IPS-20b (cell line): ENCODE data around the gene TM9SF4.
A peak's percentile ranks its signal among the peaks of the same experiment; 100 is the strongest.
"Not testable (repeated sequence)": the region's sequence is repeated elsewhere in the genome, so short reads cannot be mapped to it uniquely, and the experiment has no call there.

Experiments used
- H3K27ac ChIP-seq: one replicate; pipeline ENCODE4 v1.5.1; 2013; ENCODE audit warnings: low read length
- H3K27me3 ChIP-seq: 2 replicates; pipeline ENCODE4 v1.6.1; 2013; ENCODE audit warnings: mild to moderate bottlenecking, low read length, inconsistent platforms; ENCODE audit not compliant: insufficient read depth
- H3K36me3 ChIP-seq: 2 replicates; pipeline ENCODE4 v1.6.1; 2013; ENCODE audit warnings: low read depth, mild to moderate bottlenecking, inconsistent platforms, low read length, moderate library complexity; ENCODE audit not compliant: insufficient read depth
- H3K4me1 ChIP-seq: 2 replicates; pipeline ENCODE4 v1.6.1; 2013; ENCODE audit warnings: mild to moderate bottlenecking, control low read depth, inconsistent platforms, low read length, moderate library complexity; ENCODE audit not compliant: insufficient read depth
- H3K4me3 ChIP-seq: 2 replicates; pipeline ENCODE4 v1.5.1; 2013; ENCODE audit warnings: mild to moderate bottlenecking, low read length, inconsistent platforms
- H3K9ac ChIP-seq: 2 replicates; pipeline ENCODE4 v1.6.1; 2013; ENCODE audit warnings: low read depth, mild to moderate bottlenecking, inconsistent platforms, low read length, moderate library complexity
- H3K9me3 ChIP-seq: 2 replicates; pipeline ENCODE4 v1.6.1; 2013; ENCODE audit warnings: mild to moderate bottlenecking, low read depth, low read length, inconsistent platforms; ENCODE audit not compliant: insufficient read depth

The TM9SF4 gene

DNA sequence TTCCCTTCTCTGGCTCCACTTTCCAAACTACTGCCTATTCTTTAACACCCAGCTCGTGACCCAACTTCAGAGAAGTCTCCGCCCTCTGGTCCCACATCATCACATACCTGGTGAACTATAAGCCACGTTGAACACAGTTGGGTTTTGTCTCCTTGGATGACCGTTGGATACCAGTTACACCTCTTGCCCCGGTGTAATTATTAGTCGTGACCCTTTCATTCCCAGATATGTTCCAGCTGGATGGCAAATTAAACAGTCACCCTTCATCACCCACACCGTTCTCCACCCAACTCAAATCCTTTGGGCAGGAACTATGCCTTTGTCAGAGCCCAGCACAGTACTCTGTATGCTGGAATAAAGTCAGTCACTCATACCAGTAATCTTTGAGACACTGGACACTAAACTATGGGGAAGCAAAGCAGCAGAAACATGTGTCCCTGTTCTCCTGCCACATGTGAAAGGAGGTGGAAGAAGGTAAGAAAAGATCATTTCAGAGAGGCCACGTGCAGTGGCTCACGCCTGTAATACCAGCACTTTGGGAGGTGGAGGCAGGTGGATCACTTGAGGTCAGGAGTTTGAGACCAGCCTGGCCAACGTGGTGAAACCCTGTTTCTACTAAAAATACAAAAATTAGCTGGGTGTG lies 75.6 kb downstream of the TM9SF4 start:
- no peaks in the 10 kb centered on the region for H3K27me3 ChIP-seq
- H3K4me3 ChIP-seq = no peak overlapping the region
- H3K4me1 ChIP-seq = peaks cover 4% of the 10 kb centered on the region; the same call in 1 of the 2 replicates
- H3K27ac ChIP-seq = no peak overlapping the region
- no peaks in the 10 kb centered on the region for H3K9me3 ChIP-seq
- no peaks in the 10 kb centered on the region for H3K36me3 ChIP-seq
- no peak overlapping the region for H3K9ac ChIP-seq

DNA sequence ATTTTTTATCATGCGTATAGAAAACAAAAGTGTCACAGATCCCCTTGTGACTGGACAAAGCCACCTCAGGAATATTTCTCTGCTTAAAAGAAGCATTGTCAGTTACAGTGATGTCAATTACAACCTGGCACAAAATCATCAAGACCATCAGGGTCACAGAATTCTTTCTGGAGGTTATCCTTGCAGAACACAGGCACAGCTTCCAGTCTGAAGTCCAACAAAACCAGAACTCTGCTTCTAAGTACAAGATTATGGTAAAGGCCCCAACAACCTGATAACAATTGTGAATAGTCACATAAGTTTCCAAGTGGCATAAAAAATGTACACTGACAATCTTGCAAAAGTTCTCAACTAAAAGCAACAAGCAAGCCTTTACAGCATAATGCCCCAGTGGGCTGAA lies 77.0 kb downstream of the TM9SF4 start:
- no peak overlapping the region for H3K4me3 ChIP-seq
- no peaks in the 10 kb centered on the region for H3K27me3 ChIP-seq
- H3K4me1 ChIP-seq = peaks cover 4% of the 10 kb centered on the region; the same call in 1 of the 2 replicates
- no peak overlapping the region for H3K27ac ChIP-seq
- H3K9ac ChIP-seq = no peak overlapping the region
- no peaks in the 10 kb centered on the region for H3K9me3 ChIP-seq
- H3K36me3 ChIP-seq = peaks cover under 1% of the 10 kb centered on the region; the same call in 1 of the 2 replicates

DNA sequence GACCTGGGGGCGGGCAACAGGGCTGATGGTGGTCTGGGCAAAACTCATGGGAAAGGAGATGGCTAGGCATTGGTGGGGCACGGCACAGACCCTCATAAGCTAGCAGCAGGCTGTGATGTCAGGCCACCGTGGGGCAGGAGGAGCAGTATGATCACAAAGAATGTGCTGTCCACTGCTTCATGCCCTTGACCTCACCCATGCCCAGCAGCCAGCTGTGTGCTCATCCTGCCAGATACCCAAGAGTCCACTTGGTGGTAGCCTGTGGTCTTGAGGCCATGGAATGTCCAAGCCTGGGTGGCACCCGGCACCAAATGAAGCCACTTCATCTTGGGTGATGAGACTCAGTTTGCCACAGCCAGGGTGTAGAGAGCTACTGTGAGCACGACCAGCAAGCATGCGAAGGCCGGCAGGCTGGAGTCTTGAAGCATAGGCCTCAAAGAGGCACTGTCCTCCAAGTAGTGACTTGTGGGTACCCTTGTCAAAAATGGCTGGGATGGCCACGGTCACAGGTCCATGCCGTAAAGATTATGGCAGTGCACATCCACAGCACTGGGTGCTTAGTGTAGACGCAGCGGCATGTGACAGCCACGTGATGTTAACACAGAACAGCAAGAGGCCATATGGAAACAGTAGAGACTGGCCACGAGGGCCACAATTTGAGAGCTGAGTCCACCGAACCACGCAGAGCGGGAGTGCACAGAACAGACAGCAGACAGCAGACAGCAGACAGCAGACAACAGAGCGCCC lies 79.0 kb downstream of the TM9SF4 start:
- no peak overlapping the region for H3K27ac ChIP-seq
- peaks cover 4% of the 10 kb centered on the region; the same call in 1 of the 2 replicates for H3K4me1 ChIP-seq
- H3K4me3 ChIP-seq = peak overlapping the region; percentile 73; the same call in 1 of the 2 replicates
- H3K36me3 ChIP-seq = peaks cover 18% of the 10 kb centered on the region
- no peaks in the 10 kb centered on the region for H3K27me3 ChIP-seq
- H3K9ac ChIP-seq = no peak overlapping the region
- H3K9me3 ChIP-seq = no peaks in the 10 kb centered on the region

DNA sequence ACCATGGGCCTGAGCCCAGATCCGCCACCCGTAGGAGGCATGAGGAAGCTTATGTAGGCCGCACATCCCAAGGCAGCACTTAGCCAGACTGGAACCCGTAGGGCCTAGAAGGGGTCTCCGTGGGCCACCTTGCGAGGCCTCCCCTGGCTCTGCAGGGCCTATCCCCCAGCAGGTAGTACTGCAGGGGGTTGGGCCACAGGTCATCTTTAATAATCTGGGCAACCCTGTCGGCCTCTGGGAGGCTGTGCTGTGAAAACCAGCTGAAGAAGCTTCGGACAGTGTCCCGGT lies 79.6 kb downstream of the TM9SF4 start:
- Histone ChIP-seq H3K9me3 (no peaks in the 10 kb centered on the region), H3K4me1 (peaks cover 4% of the 10 kb centered on the region; the same call in 1 of the 2 replicates), H3K27me3 (no peaks in the 10 kb centered on the region), H3K4me3 (peak overlapping the region; percentile 73), H3K9ac (peak overlapping the region; percentile 83; the same call in 1 of the 2 replicates), H3K27ac (no peak overlapping the region), H3K36me3 (peaks cover 18% of the 10 kb centered on the region)

DNA sequence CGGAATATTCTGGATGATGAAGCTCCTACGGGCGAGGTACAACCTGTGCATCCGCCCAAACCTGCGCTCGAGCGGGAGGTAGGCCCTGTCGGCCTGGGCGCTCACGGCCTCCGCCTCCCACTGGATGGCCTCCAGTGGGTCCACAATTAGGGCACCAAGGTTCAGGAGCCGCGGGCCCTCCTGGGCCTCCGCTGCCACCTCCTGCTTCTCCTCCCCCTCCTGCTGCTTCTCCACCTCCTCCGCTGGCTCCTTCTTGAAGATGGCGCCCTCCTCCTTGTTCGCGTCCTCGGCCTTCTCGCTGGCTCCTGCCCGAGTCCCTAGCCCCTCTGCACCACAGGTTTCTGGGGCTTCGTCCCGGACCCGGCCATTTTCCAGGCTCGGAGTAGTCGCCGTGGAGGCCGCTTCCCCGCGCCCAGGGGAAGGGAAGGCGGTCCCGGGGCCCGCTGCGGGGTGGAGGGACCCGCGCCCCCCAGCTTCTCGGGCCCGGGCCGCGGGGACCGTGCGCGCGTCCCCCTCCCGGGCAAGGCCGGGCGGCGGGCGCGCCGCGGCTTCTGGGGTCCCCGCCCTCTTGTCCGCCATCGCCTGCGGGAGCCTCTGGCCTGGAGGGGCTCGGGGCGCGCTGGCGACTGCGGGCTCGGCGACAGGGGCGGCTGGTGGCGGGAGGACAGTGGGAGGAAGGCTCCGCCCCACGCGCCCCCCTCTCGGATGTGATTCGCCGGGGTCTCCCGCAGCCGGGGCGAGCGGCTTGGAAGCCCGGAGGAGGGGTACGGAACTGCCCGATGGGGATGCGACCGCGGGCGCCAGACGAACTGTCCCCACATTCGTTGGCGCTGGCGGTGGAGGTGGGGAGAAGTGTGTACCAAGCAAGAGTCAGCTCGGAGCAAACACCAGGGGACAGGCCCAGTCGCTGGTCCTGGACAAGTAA lies 80.4 kb downstream of the TM9SF4 start:
- peaks cover 4% of the 10 kb centered on the region; the same call in 1 of the 2 replicates for H3K4me1 ChIP-seq
- H3K27ac ChIP-seq = peak overlapping the region; percentile 60
- no peaks in the 10 kb centered on the region for H3K9me3 ChIP-seq
- no peaks in the 10 kb centered on the region for H3K27me3 ChIP-seq
- peak overlapping the region; percentile 73 for H3K4me3 ChIP-seq
- H3K9ac ChIP-seq = peak overlapping the region; percentile 83; the same call in 1 of the 2 replicates
- H3K36me3 ChIP-seq = peaks cover 27% of the 10 kb centered on the region

DNA sequence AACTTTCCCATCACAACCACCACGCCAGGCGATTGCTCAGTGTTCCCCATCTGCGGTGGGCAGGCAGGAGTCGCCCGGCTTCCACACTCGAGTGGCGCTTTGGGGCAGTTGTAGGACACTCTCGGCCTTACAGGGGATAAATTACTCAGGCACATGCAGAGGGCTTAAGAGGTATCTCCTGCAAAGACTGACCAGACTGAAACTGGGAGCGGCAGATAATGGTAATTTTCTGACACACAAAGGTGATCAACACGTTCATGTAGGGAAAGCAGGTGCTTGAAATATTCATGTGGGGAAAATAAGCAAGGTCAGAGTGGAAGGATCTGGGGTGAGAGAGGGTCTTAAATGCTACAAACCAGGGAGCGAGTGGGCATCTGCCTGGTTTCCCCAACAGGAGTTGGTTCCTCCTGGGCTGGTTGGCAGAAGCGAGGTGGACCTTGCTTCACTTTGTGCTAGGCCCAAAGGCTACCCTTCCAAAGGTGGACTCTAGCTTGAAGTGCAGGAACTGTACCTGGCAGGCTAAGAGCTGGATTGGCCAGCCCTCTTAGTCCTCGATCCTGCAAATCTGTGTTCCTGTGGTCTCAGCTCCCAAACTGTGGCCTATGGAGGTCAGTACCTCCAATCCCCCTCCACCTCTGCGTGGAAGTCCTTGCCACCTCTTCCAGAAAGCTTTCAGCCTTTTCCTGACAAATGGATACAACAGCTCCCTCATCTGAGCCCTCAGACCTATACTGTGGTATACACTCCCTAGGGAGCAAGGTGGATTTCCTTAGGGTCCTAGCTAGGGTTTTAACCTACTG lies 81.3 kb downstream of the TM9SF4 start:
- H3K9me3 ChIP-seq = no peaks in the 10 kb centered on the region
- no peaks in the 10 kb centered on the region for H3K27me3 ChIP-seq
- peaks cover 36% of the 10 kb centered on the region for H3K36me3 ChIP-seq
- no peak overlapping the region for H3K27ac ChIP-seq
- peaks cover 4% of the 10 kb centered on the region; the same call in 1 of the 2 replicates for H3K4me1 ChIP-seq
- H3K9ac ChIP-seq = peak overlapping the region; percentile 83; the same call in 1 of the 2 replicates
- peak overlapping the region; percentile 73 for H3K4me3 ChIP-seq

DNA sequence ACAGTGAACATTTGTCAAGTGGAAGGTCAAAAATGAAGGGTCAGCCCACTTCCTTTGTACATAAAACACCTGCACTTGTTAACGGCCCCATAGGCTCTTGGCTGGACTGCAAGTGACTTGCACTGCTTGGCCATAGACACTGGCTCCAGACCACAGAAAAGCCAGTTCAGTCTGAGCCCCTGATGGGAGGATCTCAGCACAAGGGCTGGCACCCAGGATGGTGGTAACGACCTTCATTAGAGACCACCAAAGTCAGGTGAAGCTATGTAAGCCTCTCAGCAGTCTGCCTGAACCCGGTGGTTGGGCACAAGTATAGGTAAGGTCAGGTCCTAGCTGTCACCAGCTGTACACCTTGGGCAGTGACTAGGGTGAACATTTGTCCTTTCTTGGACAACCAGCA lies 81.9 kb downstream of the TM9SF4 start:
- Histone ChIP-seq H3K4me3 (no peak overlapping the region), H3K36me3 (peaks cover 42% of the 10 kb centered on the region), H3K9me3 (no peaks in the 10 kb centered on the region), H3K9ac (no peak overlapping the region), H3K27me3 (no peaks in the 10 kb centered on the region), H3K27ac (no peak overlapping the region), H3K4me1 (peaks cover 4% of the 10 kb centered on the region; the same call in 1 of the 2 replicates)

DNA sequence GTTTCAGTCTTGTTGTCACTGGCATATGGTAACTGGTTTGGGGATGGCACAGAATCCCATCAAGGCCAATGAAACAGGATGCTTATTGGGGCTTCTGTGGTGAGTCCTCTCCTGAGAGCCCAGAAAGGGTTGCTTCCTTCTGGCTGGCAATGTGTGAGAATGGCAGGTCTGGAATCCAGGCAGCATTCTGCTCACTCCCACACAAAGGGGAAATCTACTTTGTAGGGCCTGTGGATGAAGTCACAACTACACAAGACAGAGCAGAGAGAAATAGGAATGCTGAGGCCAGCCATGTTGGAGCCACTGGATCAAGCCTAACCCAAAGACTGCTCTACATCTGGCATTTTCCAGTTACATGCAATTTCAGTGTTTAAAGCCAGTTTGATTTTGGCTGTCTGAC lies 82.4 kb downstream of the TM9SF4 start:
- H3K9me3 ChIP-seq = no peaks in the 10 kb centered on the region
- H3K4me1 ChIP-seq = peaks cover 4% of the 10 kb centered on the region; the same call in 1 of the 2 replicates
- H3K36me3 ChIP-seq = peaks cover 46% of the 10 kb centered on the region
- H3K27me3 ChIP-seq = no peaks in the 10 kb centered on the region
- H3K9ac ChIP-seq = no peak overlapping the region
- no peak overlapping the region for H3K4me3 ChIP-seq
- H3K27ac ChIP-seq = no peak overlapping the region

DNA sequence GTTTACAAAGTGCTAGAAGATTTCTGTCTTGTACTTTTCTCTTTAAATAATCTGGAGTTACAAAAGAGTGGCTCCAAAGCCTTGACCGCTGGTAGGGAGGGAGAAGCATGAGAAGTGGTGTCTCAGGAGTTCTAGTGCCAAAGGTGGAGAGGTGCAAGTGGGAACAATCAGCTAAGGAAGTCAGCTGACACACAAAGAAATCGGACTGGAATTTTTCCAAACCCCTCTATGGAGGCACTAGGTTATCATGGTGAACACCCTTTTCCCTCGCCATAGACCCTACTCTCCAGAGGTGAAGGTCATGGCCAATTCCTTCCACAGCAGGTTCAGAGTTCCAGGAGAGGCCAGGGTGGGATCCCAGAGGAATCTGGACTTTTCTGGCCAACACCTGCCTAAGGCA lies 83.2 kb downstream of the TM9SF4 start:
- H3K4me3 ChIP-seq = no peak overlapping the region
- H3K9ac ChIP-seq = no peak overlapping the region
- H3K27ac ChIP-seq = no peak overlapping the region
- H3K36me3 ChIP-seq = peaks cover 55% of the 10 kb centered on the region
- H3K27me3 ChIP-seq = no peaks in the 10 kb centered on the region
- no peaks in the 10 kb centered on the region for H3K9me3 ChIP-seq
- peaks cover 4% of the 10 kb centered on the region; the same call in 1 of the 2 replicates for H3K4me1 ChIP-seq

DNA sequence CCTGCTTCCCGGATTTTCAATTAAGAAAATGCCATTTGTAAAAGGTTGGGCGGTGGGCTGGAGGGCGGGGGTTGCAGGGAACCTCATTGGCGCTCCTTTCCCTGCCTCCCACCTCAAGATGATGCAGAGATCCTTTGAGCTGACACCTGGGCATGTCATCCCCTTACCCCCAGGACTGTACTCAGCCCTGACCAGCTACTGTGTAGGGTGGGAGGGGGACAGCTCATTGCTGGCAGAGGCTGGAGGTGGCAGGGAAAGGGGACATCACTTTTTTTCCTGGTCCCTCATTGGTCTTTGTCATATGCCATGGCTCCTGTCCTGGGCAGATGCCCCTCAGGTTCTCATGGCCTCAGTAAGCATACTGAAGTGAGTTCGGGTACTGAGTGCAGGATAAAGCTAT lies 83.8 kb downstream of the TM9SF4 start:
- H3K9ac ChIP-seq, H3K27ac ChIP-seq, H3K27me3 ChIP-seq, H3K9me3 ChIP-seq, H3K4me1 ChIP-seq, H3K4me3 ChIP-seq: not testable (repeated sequence)
- H3K36me3 ChIP-seq = peaks cover 60% of the 10 kb centered on the region

DNA sequence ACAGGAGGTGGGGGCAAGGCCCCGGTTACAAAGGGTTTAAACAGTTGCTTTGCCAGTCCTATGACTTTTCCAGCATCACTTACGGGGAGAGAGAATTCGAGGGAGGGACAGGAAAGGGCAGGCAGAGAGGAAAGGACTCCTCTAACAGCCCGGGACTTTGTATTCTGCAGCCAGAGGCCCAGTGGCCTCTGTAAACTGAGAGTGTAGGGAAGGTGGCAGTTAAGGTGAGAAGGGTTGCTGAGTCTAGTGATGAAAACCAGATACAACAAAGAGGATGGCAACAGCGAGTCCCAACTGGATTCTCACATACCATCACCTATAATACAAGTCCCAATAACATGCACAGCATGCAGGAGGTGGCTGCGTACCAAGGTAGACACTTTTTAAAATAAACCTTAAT lies 84.5 kb downstream of the TM9SF4 start:
- Histone ChIP-seq H3K9me3 (no peaks in the 10 kb centered on the region), H3K27ac (no peak overlapping the region), H3K4me3 (no peak overlapping the region), H3K4me1 (peaks cover 4% of the 10 kb centered on the region; the same call in 1 of the 2 replicates), H3K36me3 (peaks cover 67% of the 10 kb centered on the region), H3K9ac (no peak overlapping the region), H3K27me3 (no peaks in the 10 kb centered on the region)
